ENCODE measurements around the gene NRL.
A peak's percentile ranks its signal among the peaks of the same experiment; 100 is the strongest.
"Not testable (repeated sequence)": the region's sequence is repeated elsewhere in the genome, so short reads cannot be mapped to it uniquely, and the experiment has no call there.

NRL gene

GRCh38 chr14:24123424-24124417, 9.0 kb upstream of the NRL start:
- no peak for DNase-seq

GRCh38 chr14:24122898-24123297, 8.1 kb upstream of the NRL start:
- DNase-seq = no peak

GRCh38 chr14:24122416-24122815, 7.7 kb upstream of the NRL start:
- DNase-seq = no peak

- no peak for DNase-seq
Observed at GRCh38 chr14:24121210-24121609, 6.5 kb upstream of the NRL start.

GRCh38 chr14:24119691-24120090, 4.9 kb upstream of the NRL start:
- no peak for DNase-seq

- DNase-seq = no peak
Observed at GRCh38 chr14:24117179-24117578, 2.4 kb upstream of the NRL start.

GRCh38 chr14:24116128-24116814, 1.5 kb upstream of the NRL start:
- DNase-seq = no peak

GRCh38 chr14:24115422-24116127, 826 bp upstream of the NRL start:
- no peak for DNase-seq

GRCh38 chr14:24113801-24114531, 783 bp downstream of the NRL start:
- peak; percentile 91 for DNase-seq

- DNase-seq = peak; percentile 51
Observed at GRCh38 chr14:24113379-24113800, 1.4 kb downstream of the NRL start.

GRCh38 chr14:24110523-24110922, 4.2 kb downstream of the NRL start:
- DNase-seq = no peak

- DNase-seq = no peak
Observed at GRCh38 chr14:24110060-24110459, 4.7 kb downstream of the NRL start.

GRCh38 chr14:24108336-24108874, 6.3 kb downstream of the NRL start:
- DNase-seq = no peak

GRCh38 chr14:24106672-24107271, 8.0 kb downstream of the NRL start:
- DNase-seq = no peak

- not testable (repeated sequence) for DNase-seq
Observed at GRCh38 chr14:24105609-24106239, 9.0 kb downstream of the NRL start.

GRCh38 chr14:24103451-24103850, 11.3 kb downstream of the NRL start:
- no peak for DNase-seq

- no peak for DNase-seq
Observed at GRCh38 chr14:24102357-24103048, 12.2 kb downstream of the NRL start.

- no peak for DNase-seq
Observed at GRCh38 chr14:24100982-24101494, 13.7 kb downstream of the NRL start.

- DNase-seq = no peak
Observed at GRCh38 chr14:24100197-24100981, 14.4 kb downstream of the NRL start.
